Endothelial cell of umbilical vein (primary cell): ENCODE measurements around the gene TESK2. TPM values are rescaled to one million over a fixed set of nuclear protein-coding genes. Genes with fewer than 3 reads are reported as not detected.

Experiments
- BruUV-seq: library from RNA; stranded (reverse); fragments of 400-500 nt; replicated peaks from 2 replicates; lab custom pipeline; 2021; lab: Mats Ljungman, UMichigan
- CTCF ChIA-PET: fragments of 300-600, 350-600 bp; sonication (Branson Sonifier 250); formaldehyde crosslinking; loops from one replicate; lab custom pipeline; 2021; ENCODE audit warnings: antibody characterized with exemption, inconsistent platforms; lab: Charles Lee
- POLR2A ChIA-PET: fragments of 300-600, 350-600 bp; sonication (Branson Sonifier 250); formaldehyde crosslinking; loops from one replicate; lab custom pipeline; 2021; ENCODE audit warnings: antibody characterized with exemption, inconsistent platforms; lab: Charles Lee
- DNase-seq: peaks from one replicate; pipeline ENCODE4 v3.0.0-alpha.2; 2011; ENCODE audit warnings: low read depth, low spot score
- FAIRE-seq: peaks from 2 replicates; lab custom pipeline; 2011; peaks lifted over from hg19 to GRCh38; lab: Jason Lieb, UNC
- H2AFZ ChIP-seq: 2 replicates; pipeline ENCODE4 v1.6.0; 2012; ENCODE audit warnings: low read depth, low read length, control low read depth, inconsistent platforms
- H3K27ac ChIP-seq: 2 replicates; pipeline ENCODE4 v1.5.1; 2011; ENCODE audit warnings: low read depth, mild to moderate bottlenecking, control low read depth, low read length, moderate library complexity; ENCODE audit not compliant: insufficient read depth
- H3K27me3 ChIP-seq, 2 experiments: 2 replicates each; pipeline versions ENCODE4 v1.6.0 to v1.6.1; 2011; ENCODE audit warnings: low read length in 2 of 2, mixed read lengths in 1 of 2; ENCODE audit not compliant: control insufficient read depth in 2 of 2, insufficient read depth in 2 of 2
- H3K36me3 ChIP-seq, 2 experiments: 2 replicates in 1 of 2; 3 replicates in 1 of 2; pipeline ENCODE4 v1.5.1; 2011; ENCODE audit warnings: low read length in 2 of 2, mild to moderate bottlenecking in 1 of 2, moderate library complexity in 1 of 2; ENCODE audit not compliant: control insufficient read depth in 2 of 2, insufficient read depth in 2 of 2; ENCODE audit errors: extremely low read depth in 1 of 2
- H3K4me1 ChIP-seq: 3 replicates; pipeline ENCODE4 v1.5.1; 2011; ENCODE audit warnings: mild to moderate bottlenecking, low read length; ENCODE audit not compliant: control insufficient read depth, insufficient read depth; ENCODE audit errors: extremely low read depth
- H3K4me2 ChIP-seq: 2 replicates; pipeline ENCODE4 v1.6.1; 2011; ENCODE audit warnings: low read length, control low read depth, mixed read lengths; ENCODE audit not compliant: insufficient read depth
- H3K4me3 ChIP-seq, 3 experiments: fragments of 200-600 bp in 1 of 3; sonication (generic), shearing (Covaris generic) in 1 of 3; replicated peaks in 1 of 3; 2 replicates each; pipeline ENCODE4 v1.5.1; 2011 to 2016; ENCODE audit warnings: control low read depth in 3 of 3, low read length in 3 of 3, mild to moderate bottlenecking in 2 of 3, inconsistent platforms in 1 of 3, low read depth in 1 of 3, moderate library complexity in 1 of 3; ENCODE audit not compliant: insufficient read depth in 1 of 3
- H3K79me2 ChIP-seq: 2 replicates; pipeline ENCODE4 v1.6.0; 2012; ENCODE audit warnings: low read length, inconsistent platforms; ENCODE audit not compliant: control insufficient read depth, insufficient read depth
- H3K9ac ChIP-seq: replicated peaks from 2 replicates; pipeline ENCODE3; 2011; ENCODE audit warnings: low read length, control low read depth; ENCODE audit not compliant: insufficient read depth; ENCODE audit errors: extremely low read depth
- H3K9me1 ChIP-seq: replicated peaks from 3 replicates; pipeline ENCODE4 v1.6.0; 2011; ENCODE audit warnings: mild to moderate bottlenecking, low read length; ENCODE audit not compliant: control insufficient read depth, insufficient read depth; ENCODE audit errors: extremely low read depth
- H3K9me3 ChIP-seq: replicated peaks from 2 replicates; pipeline ENCODE4 v1.5.1; 2012; ENCODE audit warnings: low read length, inconsistent platforms; ENCODE audit not compliant: control insufficient read depth, insufficient read depth
- H4K20me1 ChIP-seq: replicated peaks from 2 replicates; pipeline ENCODE3; 2011; ENCODE audit warnings: mild to moderate bottlenecking, low read length; ENCODE audit not compliant: control insufficient read depth, insufficient read depth; ENCODE audit errors: extremely low read depth
- CTCF ChIP-seq, 2 donors: IDR thresholded peaks; 1 replicate in 1 of 2; 2 replicates in 1 of 2; pipeline ENCODE4 v1.5.1; 2011; ENCODE audit warnings: low read length in 2 of 2, mild to moderate bottlenecking in 2 of 2, moderate library complexity in 2 of 2, control low read depth in 1 of 2, inconsistent platforms in 1 of 2, low read depth in 1 of 2; ENCODE audit not compliant: insufficient read depth in 1 of 2; ENCODE audit errors: extremely low read depth in 1 of 2
- GATA2 ChIP-seq: IDR thresholded peaks from 2 replicates; pipeline ENCODE4 v1.7.0; 2011; ENCODE audit warnings: low read depth, mild to moderate bottlenecking, moderate library complexity, mixed read lengths, low read length; ENCODE audit not compliant: insufficient read length, insufficient read depth
- JUN ChIP-seq: IDR thresholded peaks from 2 replicates; pipeline ENCODE4 v1.6.1; 2011; ENCODE audit warnings: borderline replicate concordance, low read depth; ENCODE audit not compliant: insufficient read length, insufficient read depth
- MAX ChIP-seq: IDR thresholded peaks from 2 replicates; pipeline ENCODE4 v1.6.1; 2011; ENCODE audit not compliant: insufficient read depth, insufficient read length
- POLR2A ChIP-seq: IDR thresholded peaks from 2 replicates; pipeline ENCODE4 v1.6.1; 2012; ENCODE audit warnings: low read depth, mild to moderate bottlenecking, control low read depth, low read length
- dilution Hi-C: fragments of 300-500 bp; cut with MboI; formaldehyde crosslinking; loops from one replicate; pipeline ENCODE4 v1.15.0; 2019; ENCODE audit warnings: low sequenced_read_pairs; ENCODE audit not compliant: extremely low pct_ligation_motif_present
- intact Hi-C: fragments of 100-400 bp; cut with micrococcal nuclease; formaldehyde crosslinking; loops from one replicate; pipeline ENCODE4 v1.10.0; 2022
- polyA plus RNA-seq, 4 experiments: library from polyadenylated mRNA; depleted of rRNA in 3 of 4; stranded (reverse) in 3 of 4; unstranded in 1 of 4; fragments of >200 nt; gene quantifications; 2 replicates each; pipeline versions ENCODE4 v1.2.1 to v1.2.3, GENCODE V29; 2011 to 2012; ENCODE audit warnings: missing spikeins in 1 of 4
- total RNA-seq: library from RNA; stranded (reverse); gene quantifications from 2 replicates; pipeline ENCODE4 v1.2.3, GENCODE V29; 2021

Gene TESK2
- total and polyA plus RNA-seq, 2 donors (not counting 3 experiments of a cell fraction or from before 2014, with no cell fraction given) = 2.1 to 2.6 TPM

- peak; percentile 93 for FAIRE-seq
- Histone ChIP-seq H3K9me1 (no peaks in the 10 kb centered on the region), H3K4me3 (no peak overlapping the region), H3K79me2 (no peaks in the 10 kb centered on the region), H2AFZ (peak overlapping the region; percentile 85), H3K36me3 (no peaks in the 10 kb centered on the region), H3K9me3 (no peaks in the 10 kb centered on the region), H3K4me1 (peaks cover 7% of the 10 kb centered on the region), H3K27me3 (no peaks in the 10 kb centered on the region), H3K4me2 (no peak overlapping the region), H4K20me1 (no peaks in the 10 kb centered on the region), H3K9ac (no peak overlapping the region), H3K27ac (no peak overlapping the region)
- no peak for TF ChIP-seq GATA2
- TF ChIP-seq CTCF (IDR thresholded peaks at IDR 0.05; ENCODE audit: extremely low read depth in 1 of 2, insufficient read depth in 1 of 2, low read depth in 1 of 2, low read length in 2 of 2) = peak; percentile 47 to 64
- POLR2A ChIA-PET = interaction anchor here (1.3 kb wide), 1 partner anchor 131 kb away, joined by 4 read pairs; the partner anchor contains the start of gene TESK2
- CTCF ChIA-PET = interaction anchor here (0.6 to 15.5 kb wide), 32 partner anchors 9 to 346 kb away, joined by 3 to 457 read pairs (median 5); partner anchors contain the start of genes AKR1A1, CCDC163, MMACHC and MUTYH
- peak; percentile 74 for DNase-seq
- dilution Hi-C loops = loop anchor here (25.0 kb wide), 1 partner anchor 127 kb away; the partner anchor contains the start of gene TESK2
- intact Hi-C loops = loop anchor here (1.0 kb wide), 2 partner anchors 133 to 210 kb away; no protein-coding TSS in a partner anchor
- BruUV-seq = no TSS peak
Measured at GRCh38 chr1:45359882-45360513, 131.0 kb downstream of the TESK2 start.

- Histone ChIP-seq H3K9me1 (no peaks in the 10 kb centered on the region), H3K9ac (no peak overlapping the region), H3K27me3 (no peaks in the 10 kb centered on the region), H3K36me3 (no peaks in the 10 kb centered on the region), H3K27ac (no peak overlapping the region), H3K4me3 (no peak overlapping the region), H4K20me1 (no peaks in the 10 kb centered on the region), H3K79me2 (no peaks in the 10 kb centered on the region), H3K4me2 (no peak overlapping the region), H2AFZ (no peak overlapping the region), H3K9me3 (no peaks in the 10 kb centered on the region), H3K4me1 (peaks cover 7% of the 10 kb centered on the region)
- BruUV-seq = no TSS peak
- ChIA-PET CTCF (interaction anchor here (1.3 to 15.5 kb wide), 4 partner anchors 9 to 342 kb away, joined by 3 to 457 read pairs (median 10); partner anchors contain the start of gene TESK2), POLR2A (interaction anchor here (0.7 to 1.3 kb wide), 3 partner anchors 135 to 166 kb away, joined by 3 to 6 read pairs (median 3); partner anchors contain the start of genes PRDX1 and TESK2)
- dilution Hi-C loops = loop anchor here (25.0 kb wide), 1 partner anchor 131 kb away; the partner anchor contains the start of gene TESK2
- intact Hi-C loops = no loop called here
- FAIRE-seq (no peak), DNase-seq (no peak)
- no peak for TF ChIP-seq CTCF (IDR thresholded peaks at IDR 0.05; ENCODE audit: extremely low read depth in 1 of 2, insufficient read depth in 1 of 2, low read depth in 1 of 2, low read length in 2 of 2)
- peak; percentile 10 for TF ChIP-seq JUN
- no peak for TF ChIP-seq POLR2A
- no peak for TF ChIP-seq MAX
Measured at GRCh38 chr1:45356186-45356585, 134.8 kb downstream of the TESK2 start.
